GM21447 (cell line): ENCODE measurements around the gene ZNF653.
"Not testable (repeated sequence)": the region's sequence is repeated elsewhere in the genome, so short reads cannot be mapped to it uniquely, and the experiment has no call there.

ENCODE experiments used
- ATAC-seq: cut with Tn5 transposase; IDR thresholded peaks from one replicate; pipeline ENCODE4 v1.9.1; 2021; ENCODE audit not compliant: unreplicated experiment

Gene ZNF653

GRCh38 chr19:11457115-11457514 lies 48.5 kb downstream of the ZNF653 start:
- ATAC-seq: no peak

- ATAC-seq: no peak
These were observed 49.0 kb downstream of the ZNF653 start for GRCh38 chr19:11456659-11457058.

- not testable (repeated sequence) for ATAC-seq
These were observed 50.4 kb downstream of the ZNF653 start for GRCh38 chr19:11455233-11455554.

GRCh38 chr19:11453468-11454341 lies 51.9 kb downstream of the ZNF653 start:
- no peak for ATAC-seq

GRCh38 chr19:11452620-11453310 lies 52.9 kb downstream of the ZNF653 start:
- no peak for ATAC-seq

- no peak for ATAC-seq
These were observed 53.6 kb downstream of the ZNF653 start for GRCh38 chr19:11451871-11452619.

- no peak for ATAC-seq
These were observed 54.2 kb downstream of the ZNF653 start for GRCh38 chr19:11451327-11451870.

- no peak for ATAC-seq
These were observed 54.9 kb downstream of the ZNF653 start for GRCh38 chr19:11450570-11451326.

- ATAC-seq: no peak
These were observed 56.6 kb downstream of the ZNF653 start for GRCh38 chr19:11448923-11449554.

GRCh38 chr19:11448410-11448809 lies 57.2 kb downstream of the ZNF653 start:
- no peak for ATAC-seq

GRCh38 chr19:11447347-11448262 lies 58.0 kb downstream of the ZNF653 start:
- ATAC-seq: no peak

GRCh38 chr19:11446652-11447301 lies 58.9 kb downstream of the ZNF653 start:
- no peak for ATAC-seq

- ATAC-seq: no peak
These were observed 59.4 kb downstream of the ZNF653 start for GRCh38 chr19:11446271-11446651.

GRCh38 chr19:11445141-11445540 lies 60.5 kb downstream of the ZNF653 start:
- ATAC-seq: no peak

- no peak for ATAC-seq
These were observed 61.6 kb downstream of the ZNF653 start for GRCh38 chr19:11444059-11444458.

GRCh38 chr19:11437955-11438354 lies 67.7 kb downstream of the ZNF653 start:
- ATAC-seq: no peak

GRCh38 chr19:11435833-11436313 lies 69.8 kb downstream of the ZNF653 start:
- ATAC-seq: no peak

- ATAC-seq: peak; percentile 88
These were observed 70.4 kb downstream of the ZNF653 start, which contains the start of the genes ODAD3 and PRKCSH for GRCh38 chr19:11435057-11435832. Gene ODAD3, minus strand, starts transcription at chr19:11435121. Its CDS starts 105 bp downstream, at chr19:11435016. Gene PRKCSH, plus strand, starts transcription at chr19:11435635. Its CDS starts 483 bp downstream, at chr19:11436118.
